Measurements from ENCODE around the gene RXRA.
"Not testable (repeated sequence)": the region's sequence is repeated elsewhere in the genome, so short reads cannot be mapped to it uniquely, and the experiment has no call there.

Gene RXRA

DNA sequence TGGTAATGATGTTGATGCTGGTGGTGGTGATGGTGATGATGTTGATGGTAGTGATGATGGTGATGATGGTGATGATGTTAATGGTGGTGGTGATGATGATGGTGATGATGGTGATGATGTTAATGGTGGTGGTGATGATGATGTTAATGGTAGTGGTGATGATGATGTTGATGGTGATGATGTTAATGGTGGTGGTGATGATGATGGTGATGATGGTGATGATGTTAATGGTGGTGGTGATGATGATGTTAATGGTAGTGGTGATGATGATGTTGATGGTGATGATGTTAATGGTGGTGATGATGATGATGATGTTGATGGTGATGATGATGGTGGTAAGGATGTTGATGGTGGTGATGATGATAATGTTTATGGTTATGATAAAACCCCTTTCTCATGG, 20.2 kb upstream of the RXRA start:
- H3K27ac Mint-ChIP-seq (ENCODE audit: low read depth); ATAC-seq (replicated peaks; ENCODE audit: extremely low read depth, poor library complexity, severe bottlenecking); H3K9me3 Mint-ChIP-seq; DNase-seq (ENCODE audit: low spot score in 2 of 2); H3K27me3 Mint-ChIP-seq; H3K4me1 Mint-ChIP-seq; H3K4me3 Mint-ChIP-seq; H3K36me3 Mint-ChIP-seq (ENCODE audit: insufficient read depth): not testable (repeated sequence)

GRCh38 chr9:134306636-134307600, 19.3 kb upstream of the RXRA start:
- H3K36me3 Mint-ChIP-seq (ENCODE audit: insufficient read depth), result no peaks in the 10 kb centered on the region
- no peak overlapping the region for H3K27ac Mint-ChIP-seq (ENCODE audit: low read depth)
- peaks cover 1% of the 10 kb centered on the region for H3K4me1 Mint-ChIP-seq
- H3K27me3 Mint-ChIP-seq, result peaks cover 5% of the 10 kb centered on the region
- ATAC-seq (replicated peaks; ENCODE audit: extremely low read depth, poor library complexity, severe bottlenecking) (no peak), DNase-seq (ENCODE audit: low spot score in 2 of 2) (no peak)
- H3K9me3 Mint-ChIP-seq, result no peaks in the 10 kb centered on the region
- H3K4me3 Mint-ChIP-seq, result no peak overlapping the region

DNA sequence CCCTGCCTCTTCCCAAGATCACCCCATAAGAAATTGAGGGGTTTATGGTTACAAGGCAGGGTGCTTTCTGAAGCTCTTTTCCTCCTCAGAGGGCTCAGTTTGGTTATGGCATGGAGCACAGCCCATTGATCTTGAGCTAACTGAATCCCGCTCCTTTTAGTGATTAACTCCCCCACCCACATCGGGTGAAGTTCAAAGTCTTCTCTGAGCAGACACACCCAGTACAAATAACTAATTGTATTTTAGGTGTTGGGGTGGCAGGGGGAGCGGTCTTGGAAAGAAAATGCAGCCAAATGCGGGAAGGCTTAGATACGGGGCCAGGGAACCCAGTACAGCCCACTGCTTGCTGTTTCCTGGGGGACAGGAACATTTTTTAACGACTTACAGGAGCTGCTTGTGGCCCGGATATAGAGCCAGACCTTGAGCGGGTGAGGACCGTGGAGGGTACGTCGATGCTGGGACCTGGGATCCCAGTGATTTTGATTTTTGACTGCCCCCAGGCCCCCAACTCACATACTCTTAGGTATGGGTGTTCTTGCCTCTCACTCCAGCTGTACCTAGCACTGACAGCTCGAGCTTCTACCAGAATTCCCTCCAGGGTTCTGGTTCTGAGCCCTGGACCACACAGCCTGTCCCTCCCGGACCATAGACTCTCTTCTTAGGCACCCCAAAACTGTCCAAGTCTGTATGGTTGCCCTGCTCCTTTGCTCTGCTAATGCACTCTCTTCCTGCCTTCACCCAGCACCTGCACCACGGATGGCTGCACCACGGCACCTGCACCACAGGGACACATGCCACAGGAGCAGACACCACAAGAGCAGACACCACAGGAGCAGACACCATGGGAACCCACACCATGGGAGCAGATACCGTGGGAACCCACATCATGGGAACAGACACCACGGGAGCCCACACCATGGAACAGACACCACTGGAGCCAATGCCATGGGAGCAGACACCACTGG, 18.3 kb upstream of the RXRA start:
- DNase-seq (ENCODE audit: low spot score in 2 of 2) (no peak), ATAC-seq (replicated peaks; ENCODE audit: extremely low read depth, poor library complexity, severe bottlenecking) (no peak)
- Mint-ChIP-seq H3K4me3 (no peak overlapping the region), H3K27me3 (peaks cover 16% of the 10 kb centered on the region), H3K27ac (ENCODE audit: low read depth) (no peak overlapping the region), H3K36me3 (ENCODE audit: insufficient read depth) (no peaks in the 10 kb centered on the region), H3K9me3 (no peaks in the 10 kb centered on the region), H3K4me1 (no peaks in the 10 kb centered on the region)

GRCh38 chr9:134308639-134309220, 17.5 kb upstream of the RXRA start:
- H3K9me3 Mint-ChIP-seq; ATAC-seq (replicated peaks; ENCODE audit: extremely low read depth, poor library complexity, severe bottlenecking); H3K4me1 Mint-ChIP-seq; H3K36me3 Mint-ChIP-seq (ENCODE audit: insufficient read depth); DNase-seq (ENCODE audit: low spot score in 2 of 2); H3K27ac Mint-ChIP-seq (ENCODE audit: low read depth); H3K4me3 Mint-ChIP-seq: not testable (repeated sequence)
- peaks cover 24% of the 10 kb centered on the region for H3K27me3 Mint-ChIP-seq

GRCh38 chr9:134313470-134313869, 12.8 kb upstream of the RXRA start:
- Mint-ChIP-seq H3K9me3 (peaks cover 5% of the 10 kb centered on the region), H3K27me3 (peaks cover 28% of the 10 kb centered on the region), H3K27ac (ENCODE audit: low read depth) (no peak overlapping the region), H3K4me1 (peaks cover 5% of the 10 kb centered on the region), H3K36me3 (ENCODE audit: insufficient read depth) (no peaks in the 10 kb centered on the region), H3K4me3 (no peak overlapping the region)
- no peak for DNase-seq (ENCODE audit: low spot score in 2 of 2)
- no peak for ATAC-seq (replicated peaks; ENCODE audit: extremely low read depth, poor library complexity, severe bottlenecking)

DNA sequence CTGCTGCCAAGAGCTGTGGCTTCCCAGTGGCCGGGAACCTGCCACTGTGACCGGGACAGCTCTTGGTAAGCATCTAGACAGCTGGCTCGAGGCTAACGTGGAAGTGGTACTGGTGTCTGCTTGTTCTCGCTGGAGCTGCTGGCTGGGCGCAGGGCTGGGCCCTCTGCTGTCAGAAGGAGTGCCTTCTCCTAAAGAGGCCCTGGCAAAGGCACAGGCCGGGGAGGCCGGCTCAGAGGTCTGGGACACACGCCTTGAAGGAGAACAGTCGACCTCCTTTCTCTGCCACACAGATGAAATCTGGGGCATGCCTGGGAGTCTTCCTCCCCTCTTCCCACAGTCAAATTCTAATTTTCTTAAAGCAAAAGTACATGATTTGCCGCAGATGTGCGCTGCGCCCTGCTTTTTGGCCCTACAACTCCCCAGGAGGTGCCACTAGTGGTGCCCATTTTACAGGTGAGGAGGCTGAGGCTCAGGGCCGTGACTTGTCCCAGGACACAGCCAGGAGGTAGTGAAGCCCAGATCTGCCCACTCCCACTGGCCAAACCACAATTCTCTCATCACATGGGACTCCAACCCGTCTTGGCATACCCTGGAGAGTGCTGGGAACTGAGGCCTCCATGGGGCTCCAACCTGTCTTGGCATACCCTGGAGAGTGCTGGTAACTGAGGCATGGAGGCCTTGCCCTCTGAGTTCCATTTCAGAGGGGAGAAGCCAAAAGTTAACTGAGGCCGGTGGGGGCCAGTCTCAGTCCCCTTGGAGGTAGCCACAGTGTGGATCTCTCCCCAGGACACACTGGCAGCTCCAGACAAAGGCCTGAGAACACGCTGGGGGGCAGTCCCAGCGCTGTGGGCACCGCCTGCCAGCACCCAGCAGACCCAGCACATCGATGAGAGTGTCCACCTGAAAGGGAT, 12.0 kb upstream of the RXRA start:
- no peak for DNase-seq (ENCODE audit: low spot score in 2 of 2)
- Mint-ChIP-seq H3K27ac (ENCODE audit: low read depth) (no peak overlapping the region), H3K36me3 (ENCODE audit: insufficient read depth) (no peaks in the 10 kb centered on the region), H3K4me3 (no peak overlapping the region), H3K9me3 (peaks cover 5% of the 10 kb centered on the region), H3K4me1 (peaks cover 5% of the 10 kb centered on the region), H3K27me3 (peaks cover 28% of the 10 kb centered on the region)
- ATAC-seq (replicated peaks; ENCODE audit: extremely low read depth, poor library complexity, severe bottlenecking), result no peak

- ATAC-seq (replicated peaks; ENCODE audit: extremely low read depth, poor library complexity, severe bottlenecking), result no peak
- Mint-ChIP-seq H3K27ac (ENCODE audit: low read depth) (no peak overlapping the region), H3K27me3 (peaks cover 28% of the 10 kb centered on the region), H3K4me3 (no peak overlapping the region), H3K9me3 (peaks cover 5% of the 10 kb centered on the region), H3K4me1 (peaks cover 5% of the 10 kb centered on the region), H3K36me3 (ENCODE audit: insufficient read depth) (no peaks in the 10 kb centered on the region)
- no peak for DNase-seq (ENCODE audit: low spot score in 2 of 2)
Observed at GRCh38 chr9:134314950-134315715, 11.1 kb upstream of the RXRA start.

DNA sequence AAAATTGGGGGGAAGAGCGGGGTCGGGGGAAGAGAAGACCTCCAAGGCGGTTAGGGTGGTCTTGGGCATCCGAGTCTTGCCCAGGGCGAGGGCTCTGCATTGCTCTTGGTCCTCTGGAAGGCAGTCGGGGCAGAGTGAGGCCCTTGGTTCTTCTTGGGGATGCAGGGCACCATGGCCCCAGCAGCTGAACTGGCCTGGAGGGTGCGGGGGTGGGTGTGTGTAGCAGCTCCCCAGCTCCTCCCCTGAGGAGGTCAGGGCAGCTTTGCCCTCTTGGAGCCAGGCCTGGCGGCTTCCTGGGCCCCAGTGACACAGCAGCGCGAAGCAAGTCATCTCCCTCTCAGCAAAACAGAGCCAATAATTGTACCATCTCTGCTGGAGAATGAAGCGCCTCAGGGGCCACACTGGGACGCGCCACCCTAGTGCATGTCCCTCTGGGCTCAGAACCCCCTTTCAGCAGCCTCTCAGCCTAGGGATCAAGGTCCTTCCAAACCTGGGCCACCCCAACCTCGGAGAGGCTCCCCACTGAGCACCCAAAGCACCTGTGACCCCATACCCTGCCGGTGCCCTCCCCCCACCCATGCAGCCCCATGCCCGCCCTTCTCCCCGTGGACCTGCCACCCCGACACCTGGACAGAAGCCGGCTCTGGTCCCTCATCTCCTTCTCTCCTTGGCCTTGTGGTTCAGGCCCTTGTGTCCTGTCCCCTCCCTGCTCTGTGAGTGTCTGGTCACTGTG, 10.4 kb upstream of the RXRA start:
- Mint-ChIP-seq H3K36me3 (ENCODE audit: insufficient read depth) (peaks cover 2% of the 10 kb centered on the region), H3K4me1 (peaks cover 5% of the 10 kb centered on the region), H3K4me3 (no peak overlapping the region), H3K9me3 (peaks cover 5% of the 10 kb centered on the region), H3K27ac (ENCODE audit: low read depth) (no peak overlapping the region), H3K27me3 (peaks cover 28% of the 10 kb centered on the region)
- DNase-seq (ENCODE audit: low spot score in 2 of 2) (no peak), ATAC-seq (replicated peaks; ENCODE audit: extremely low read depth, poor library complexity, severe bottlenecking) (no peak)

- ATAC-seq (replicated peaks; ENCODE audit: extremely low read depth, poor library complexity, severe bottlenecking) (peak; percentile 46), DNase-seq (ENCODE audit: low spot score in 2 of 2) (no peak)
- Mint-ChIP-seq H3K36me3 (ENCODE audit: insufficient read depth) (peaks cover 2% of the 10 kb centered on the region), H3K9me3 (peaks cover 5% of the 10 kb centered on the region), H3K4me3 (no peak overlapping the region), H3K27ac (ENCODE audit: low read depth) (no peak overlapping the region), H3K4me1 (peaks cover 5% of the 10 kb centered on the region), H3K27me3 (peaks cover 25% of the 10 kb centered on the region)
Observed at GRCh38 chr9:134316449-134317160, 9.7 kb upstream of the RXRA start.

DNA sequence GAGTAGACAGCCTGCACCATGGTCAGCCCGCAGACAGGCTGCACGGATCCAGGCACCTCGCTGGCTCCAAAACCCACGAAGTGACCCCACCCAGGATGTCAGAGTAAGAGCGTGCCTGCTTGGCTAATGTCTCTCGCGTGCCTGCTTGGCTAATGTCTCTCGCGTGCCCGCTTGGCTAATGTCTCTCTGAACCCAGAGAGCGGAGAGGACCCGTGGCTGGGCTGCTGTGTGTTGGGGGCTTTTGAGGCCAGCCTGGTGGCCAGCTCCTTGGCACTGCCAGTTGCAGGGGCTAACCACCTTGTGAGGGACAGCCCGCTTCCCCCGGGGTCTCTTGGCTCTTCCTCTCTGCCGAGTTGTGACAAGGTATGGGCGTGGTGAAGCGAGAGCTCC, 8.9 kb upstream of the RXRA start:
- Mint-ChIP-seq H3K36me3 (ENCODE audit: insufficient read depth) (peaks cover 2% of the 10 kb centered on the region), H3K4me1 (peaks cover 5% of the 10 kb centered on the region), H3K27me3 (peaks cover 18% of the 10 kb centered on the region), H3K9me3 (peaks cover 5% of the 10 kb centered on the region), H3K4me3 (no peak overlapping the region), H3K27ac (ENCODE audit: low read depth) (no peak overlapping the region)
- ATAC-seq (replicated peaks; ENCODE audit: extremely low read depth, poor library complexity, severe bottlenecking) (no peak), DNase-seq (ENCODE audit: low spot score in 2 of 2) (no peak)
